ENCODE results near the gene STN1.

Gene STN1

DNA sequence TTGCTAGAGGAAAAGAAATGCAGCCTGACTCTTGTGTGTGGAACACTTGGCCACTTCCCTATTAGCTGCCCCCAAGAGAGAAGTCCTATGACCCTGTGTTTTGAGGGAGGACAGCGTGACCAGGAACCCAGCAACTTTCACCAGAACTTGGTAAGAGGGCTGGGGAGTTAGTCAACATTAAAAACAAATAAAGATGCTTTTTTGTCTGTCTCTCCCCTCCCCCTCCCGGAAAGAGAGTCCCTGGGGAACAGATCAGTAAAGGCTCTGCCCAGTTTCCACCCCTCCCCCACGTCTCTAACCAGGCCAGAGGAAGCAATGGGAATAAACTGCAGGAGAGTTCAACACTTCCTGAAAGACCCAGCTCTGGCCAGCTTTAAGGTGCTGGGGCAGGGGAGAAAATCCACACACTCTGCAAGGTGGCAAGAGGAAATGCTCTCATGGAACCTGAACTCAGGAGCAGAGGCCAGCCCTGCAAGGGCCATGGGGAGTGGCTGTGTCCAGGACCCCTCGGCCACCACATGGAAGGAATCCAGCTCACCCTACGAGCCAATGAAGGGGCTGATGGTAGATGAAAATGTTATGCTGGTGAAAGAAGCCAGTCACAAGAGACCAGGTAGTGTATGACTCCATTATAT, 84.1 kb downstream of the STN1 start:
- TF ChIP-seq, protein P1, sequence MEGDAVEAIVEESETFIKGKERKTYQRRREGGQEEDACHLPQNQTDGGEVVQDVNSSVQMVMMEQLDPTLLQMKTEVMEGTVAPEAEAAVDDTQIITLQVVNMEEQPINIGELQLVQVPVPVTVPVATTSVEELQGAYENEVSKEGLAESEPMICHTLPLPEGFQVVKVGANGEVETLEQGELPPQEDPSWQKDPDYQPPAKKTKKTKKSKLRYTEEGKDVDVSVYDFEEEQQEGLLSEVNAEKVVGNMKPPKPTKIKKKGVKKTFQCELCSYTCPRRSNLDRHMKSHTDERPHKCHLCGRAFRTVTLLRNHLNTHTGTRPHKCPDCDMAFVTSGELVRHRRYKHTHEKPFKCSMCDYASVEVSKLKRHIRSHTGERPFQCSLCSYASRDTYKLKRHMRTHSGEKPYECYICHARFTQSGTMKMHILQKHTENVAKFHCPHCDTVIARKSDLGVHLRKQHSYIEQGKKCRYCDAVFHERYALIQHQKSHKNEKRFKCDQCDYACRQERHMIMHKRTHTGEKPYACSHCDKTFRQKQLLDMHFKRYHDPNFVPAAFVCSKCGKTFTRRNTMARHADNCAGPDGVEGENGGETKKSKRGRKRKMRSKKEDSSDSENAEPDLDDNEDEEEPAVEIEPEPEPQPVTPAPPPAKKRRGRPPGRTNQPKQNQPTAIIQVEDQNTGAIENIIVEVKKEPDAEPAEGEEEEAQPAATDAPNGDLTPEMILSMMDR (conservative IDR thresholded peaks at IDR 0.05; ENCODE audit: low read depth, low read length): no peak
- no peak for DNase-seq (ENCODE audit: low read depth)

DNA sequence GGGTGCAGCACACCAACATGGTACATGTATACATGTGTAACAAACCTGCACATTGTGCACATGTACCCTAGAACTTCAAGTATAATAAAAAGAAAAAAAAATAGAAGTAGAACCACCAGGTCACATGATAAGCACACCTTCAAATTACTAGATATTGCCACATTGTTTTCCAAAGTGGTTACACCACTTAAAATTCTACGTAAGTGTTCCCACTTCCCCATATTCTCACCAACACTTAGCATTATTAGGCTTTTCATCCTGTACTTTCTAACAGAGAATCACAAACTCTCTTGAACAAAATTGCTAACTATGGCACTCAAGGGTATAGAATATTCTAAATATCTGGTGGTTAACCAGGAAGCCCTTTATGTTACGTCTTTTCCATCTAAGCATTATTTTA, 85.2 kb downstream of the STN1 start:
- TF ChIP-seq, protein P1 (conservative IDR thresholded peaks at IDR 0.05; ENCODE audit: low read depth, low read length): no peak
- DNase-seq (ENCODE audit: low read depth): no peak

More for the DNA sequence above, 84.1 kb downstream of the STN1 start:
- no peak overlapping the region for H3K4me3 ChIP-seq (ENCODE audit: low read depth, low read length)

More for the DNA sequence above, 85.2 kb downstream of the STN1 start:
- H3K4me3 ChIP-seq (ENCODE audit: low read depth, low read length): no peak overlapping the region
